Ammon's horn (tissue), 1 donor: Measurements from ENCODE around the gene ZNF516.
A peak's percentile ranks its signal among the peaks of the same experiment; 100 is the strongest.

Experiments used
- DNase-seq: peaks from one replicate; pipeline ENCODE4 v3.0.0-alpha.2; 2016; ENCODE audit warnings: low spot score

ZNF516 gene

GRCh38 chr18:76441668-76442412 is 53.2 kb downstream of the ZNF516 start:
- no peak for DNase-seq

DNA sequence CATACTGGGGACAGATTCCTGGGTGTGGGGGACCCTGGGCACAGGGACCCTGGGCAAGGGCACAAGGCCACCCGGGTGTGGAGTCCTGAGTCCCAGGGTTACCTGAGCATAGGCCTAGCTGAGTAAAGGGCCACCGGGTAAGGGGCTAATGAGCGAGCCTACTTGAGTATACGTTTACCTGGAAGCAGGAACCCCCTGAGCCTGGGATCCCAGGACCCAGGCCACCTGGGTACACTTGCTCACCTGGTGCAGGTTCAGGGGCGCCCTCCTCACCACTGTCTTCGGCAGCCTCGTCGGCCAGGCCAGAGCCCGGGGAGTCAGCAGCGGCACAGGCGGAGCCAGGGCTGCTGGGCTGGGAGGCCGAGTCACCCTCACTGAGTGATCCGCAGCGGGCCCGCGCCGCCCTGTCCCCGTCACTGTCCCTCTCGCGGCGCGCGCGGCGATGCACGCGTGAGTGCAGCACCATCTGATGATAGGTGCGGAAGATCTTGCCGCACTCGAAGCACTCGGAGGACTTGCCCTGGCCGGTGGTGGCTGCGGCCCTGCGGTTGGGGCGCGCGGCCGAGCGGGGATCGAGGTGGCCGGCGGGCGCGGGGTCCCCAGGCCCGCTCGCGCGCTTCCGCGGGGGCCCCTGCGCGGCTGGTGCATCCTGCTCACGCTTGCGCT is 53.9 kb downstream of the ZNF516 start:
- no peak for DNase-seq

DNA sequence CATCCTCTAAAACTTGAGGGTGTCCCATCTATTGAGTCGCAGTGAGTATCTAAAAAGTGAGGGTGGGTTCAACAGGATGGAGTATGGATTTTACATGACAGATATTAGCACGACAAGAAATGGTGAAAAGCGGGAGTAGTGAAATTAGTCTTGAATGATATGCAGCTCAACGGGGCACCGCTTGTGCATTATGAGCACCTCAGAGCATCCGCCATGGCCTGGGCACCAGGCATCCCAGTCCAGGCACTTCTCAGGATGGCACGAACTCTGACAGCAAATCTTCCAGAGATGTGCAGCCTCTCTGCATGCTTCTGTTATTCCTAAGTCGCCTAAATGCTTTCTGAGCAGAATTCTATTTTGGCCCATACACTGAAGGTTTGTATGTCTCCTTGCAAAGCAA is 57.1 kb downstream of the ZNF516 start:
- DNase-seq, result no peak

- no peak for DNase-seq
Observed at GRCh38 chr18:76437011-76437410, 58.0 kb downstream of the ZNF516 start.

GRCh38 chr18:76436342-76436741 is 58.7 kb downstream of the ZNF516 start:
- no peak for DNase-seq

DNA sequence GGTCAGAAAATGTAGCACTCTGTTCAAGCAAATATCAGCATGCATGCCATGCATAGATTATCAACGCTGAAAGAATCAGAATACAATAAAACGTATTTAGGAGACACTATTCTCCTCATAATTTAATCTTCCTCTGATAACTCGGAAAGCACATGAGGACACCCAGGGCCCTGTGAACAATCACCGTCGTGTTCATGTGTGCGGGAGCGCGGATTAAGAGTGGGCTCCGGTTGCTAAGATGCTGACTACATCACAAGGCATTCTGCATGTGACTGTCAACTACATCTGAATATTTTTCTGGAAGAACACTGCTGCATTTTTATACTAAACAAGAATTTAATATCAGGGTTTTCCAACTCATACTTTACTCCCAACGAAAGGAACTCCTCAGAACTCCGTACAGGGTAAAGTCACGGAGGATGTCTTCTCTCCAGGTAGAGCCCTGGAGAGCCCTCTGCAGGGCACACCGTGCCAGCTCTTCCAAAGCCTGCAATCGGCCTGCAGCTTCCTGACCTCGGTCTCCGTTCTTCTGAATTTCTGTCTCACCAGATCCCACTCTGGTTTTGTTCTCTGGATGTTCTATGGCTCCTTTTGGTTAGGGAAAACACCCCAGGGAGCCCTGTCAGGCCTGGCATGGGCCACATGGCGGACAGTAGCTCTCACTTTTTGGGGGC is 59.6 kb downstream of the ZNF516 start:
- no peak for DNase-seq

DNA sequence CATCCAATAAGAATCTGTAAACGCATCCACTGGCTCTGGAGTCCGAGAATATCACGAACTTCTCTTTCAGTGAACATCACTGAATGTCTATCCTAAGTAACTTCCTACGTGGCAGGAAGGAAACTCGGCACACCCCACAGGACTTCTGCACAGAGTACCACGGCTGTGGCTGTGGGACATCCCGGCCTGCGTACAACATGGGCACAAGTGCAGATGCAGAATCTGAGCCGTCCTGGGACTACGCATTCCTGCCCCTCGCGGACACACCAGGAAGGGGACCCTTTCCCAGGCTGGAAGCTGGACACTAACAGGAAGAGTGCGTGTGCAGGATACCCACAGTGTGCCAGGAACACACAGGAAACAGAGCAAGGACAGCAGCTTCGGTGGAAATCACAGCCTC is 60.6 kb downstream of the ZNF516 start:
- no peak for DNase-seq

GRCh38 chr18:76433788-76434187 is 61.3 kb downstream of the ZNF516 start:
- DNase-seq, result no peak

GRCh38 chr18:76432970-76433767 is 61.9 kb downstream of the ZNF516 start:
- no peak for DNase-seq

DNA sequence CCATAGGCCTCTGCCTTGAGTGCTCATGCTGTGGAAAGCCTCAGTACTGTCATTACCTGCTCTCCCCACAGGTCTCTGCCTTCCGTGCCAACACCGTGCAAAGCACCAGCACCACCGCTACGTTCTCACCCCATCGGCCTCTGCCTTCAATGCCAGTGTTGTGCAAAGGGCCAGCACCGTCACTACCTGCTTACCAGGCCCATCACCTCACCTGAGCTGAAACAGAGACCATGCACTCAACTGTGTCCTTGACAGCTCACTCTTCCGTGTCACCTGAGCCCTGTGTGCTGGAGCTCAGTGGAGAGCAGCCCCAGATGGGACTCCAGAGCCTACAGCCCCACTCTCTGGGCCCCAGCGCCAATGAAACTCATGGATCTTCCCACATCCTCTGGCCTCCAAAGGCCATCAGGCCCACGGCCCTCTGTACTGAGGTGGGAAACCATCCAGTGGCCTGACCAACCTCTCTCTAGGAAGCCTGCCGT is 62.7 kb downstream of the ZNF516 start:
- no peak for DNase-seq

DNA sequence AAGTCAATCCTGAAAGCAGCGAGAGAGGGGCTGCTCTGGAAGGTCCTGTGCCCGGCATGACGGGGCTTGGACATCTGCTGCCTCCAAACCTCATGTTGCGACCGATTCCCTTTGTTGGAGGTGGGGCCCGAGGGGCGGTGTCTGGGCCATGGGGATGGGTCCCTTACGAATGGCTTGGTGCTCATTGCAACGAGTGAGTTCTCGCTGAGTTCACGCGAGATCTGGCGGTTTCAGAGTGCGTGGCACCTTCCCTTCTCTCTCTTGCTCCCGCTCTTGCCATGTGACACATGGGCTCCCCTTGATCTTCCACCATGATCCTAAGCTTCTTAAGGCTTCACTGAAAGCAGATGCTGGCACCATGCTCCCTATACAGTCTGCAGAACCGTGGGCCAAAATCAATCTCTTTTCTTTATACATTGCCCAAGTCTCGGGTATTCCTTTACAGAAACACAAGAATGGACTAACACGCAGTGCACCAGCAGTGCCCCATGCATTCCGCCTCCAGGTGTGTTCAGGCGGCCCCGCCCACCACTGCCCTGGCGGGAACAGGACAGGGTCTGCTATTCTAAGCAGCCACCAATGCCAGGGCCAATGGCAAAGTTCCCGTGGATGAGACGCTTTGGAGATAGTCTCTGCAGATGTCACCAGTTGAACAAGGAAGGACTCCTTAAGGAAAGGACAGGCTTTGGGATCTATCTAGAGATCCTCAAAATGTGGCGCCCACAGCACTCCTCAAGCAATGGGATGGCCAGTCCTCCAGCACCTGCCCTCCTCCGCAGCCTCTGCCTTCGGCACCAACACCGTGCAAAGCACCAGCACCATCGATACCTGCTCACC is 63.4 kb downstream of the ZNF516 start:
- DNase-seq, result no peak

DNA sequence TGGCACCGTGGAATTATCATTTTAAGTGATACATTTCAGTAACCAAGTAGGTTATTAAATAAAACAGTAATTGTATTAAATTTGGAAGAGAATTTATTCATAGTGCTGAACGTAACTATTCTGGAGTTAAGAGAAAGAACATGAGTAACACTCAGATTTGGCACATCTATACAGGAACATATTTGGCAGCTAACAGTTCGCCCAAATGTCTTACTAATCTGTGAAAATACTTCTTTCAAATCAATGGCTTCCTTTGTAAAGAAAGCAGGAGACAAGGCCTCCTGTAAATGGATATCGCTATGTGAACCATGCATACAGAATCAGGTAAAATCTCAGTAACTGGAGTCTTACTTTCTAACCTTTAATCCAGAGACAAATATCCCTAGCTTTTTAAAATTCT is 64.4 kb downstream of the ZNF516 start:
- DNase-seq, result no peak

GRCh38 chr18:76429262-76430126 is 65.5 kb downstream of the ZNF516 start:
- peak; percentile 52 for DNase-seq

GRCh38 chr18:76428396-76429261 is 66.4 kb downstream of the ZNF516 start:
- DNase-seq, result no peak

DNA sequence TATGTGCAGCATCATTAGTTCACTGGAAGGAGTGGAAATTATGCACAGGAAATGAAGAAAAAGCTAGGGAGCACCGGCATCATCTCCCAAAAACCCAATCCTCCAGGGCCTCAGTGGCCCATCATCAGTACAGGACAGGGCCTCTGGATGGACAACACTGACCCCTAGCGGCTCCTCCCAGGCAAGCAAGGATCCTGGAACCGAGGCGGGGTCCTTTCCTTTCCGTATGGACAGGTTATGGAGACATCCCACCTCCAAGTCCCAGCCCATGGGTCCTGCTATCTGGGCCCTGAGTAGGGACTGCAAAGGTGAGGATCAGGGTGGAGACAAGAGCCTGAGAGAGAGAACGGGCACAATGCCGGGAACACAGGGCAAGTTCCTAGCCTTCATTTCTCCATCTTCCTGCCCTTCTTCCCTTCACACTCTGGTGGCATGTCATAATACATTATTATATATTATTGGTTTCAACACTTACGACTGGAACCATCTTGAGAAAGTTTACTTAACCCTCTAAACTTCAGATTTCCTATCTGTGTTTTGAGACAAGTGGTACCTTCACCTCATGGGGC is 68.2 kb downstream of the ZNF516 start:
- no peak for DNase-seq

DNA sequence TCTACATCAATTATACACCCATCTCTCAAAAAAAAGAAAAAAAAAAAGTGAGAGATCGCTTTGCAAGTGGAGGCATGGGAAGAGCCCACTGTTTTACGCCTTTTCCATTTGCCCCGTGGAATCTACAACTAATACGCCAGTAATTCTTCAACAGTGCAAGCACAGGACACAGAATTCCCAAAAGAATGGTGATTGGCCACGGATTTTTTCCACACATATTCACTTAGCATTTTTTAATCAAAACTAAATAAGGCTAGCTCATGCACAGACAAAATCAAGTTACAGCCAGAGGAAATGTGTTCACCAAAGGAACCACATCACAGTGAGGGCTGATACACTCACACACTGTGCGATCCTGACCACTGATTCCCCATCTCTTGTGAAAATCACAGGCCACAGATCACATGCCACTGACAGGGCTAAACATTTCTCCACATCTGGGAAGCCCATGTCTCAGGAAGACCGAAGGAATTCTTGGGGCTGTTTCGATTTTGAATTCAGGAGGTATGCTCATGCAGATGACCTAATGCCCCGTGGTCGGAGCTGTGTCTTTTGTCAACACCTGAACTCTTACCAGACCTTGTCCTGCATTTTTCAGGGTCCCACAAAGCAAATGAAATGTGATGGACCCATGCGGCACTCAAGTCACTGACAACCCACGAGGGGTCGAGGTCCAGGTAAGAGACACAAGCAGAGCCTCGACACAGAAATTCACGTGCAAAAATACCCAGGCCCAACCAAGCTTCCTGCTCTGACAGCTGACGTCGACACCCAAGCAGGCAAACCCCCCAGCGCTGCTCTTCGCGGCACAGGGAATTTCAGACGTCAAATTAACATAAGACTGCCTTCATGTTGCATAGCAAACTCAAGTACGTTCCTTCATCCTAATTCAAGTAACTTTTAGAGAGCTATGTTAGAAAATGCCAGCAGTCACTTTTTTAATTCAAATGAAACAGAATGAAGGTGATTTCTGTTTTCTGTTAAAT is 69.6 kb downstream of the ZNF516 start:
- no peak for DNase-seq

GRCh38 chr18:76422838-76423237 is 72.2 kb downstream of the ZNF516 start:
- no peak for DNase-seq

GRCh38 chr18:76422121-76422520 is 72.9 kb downstream of the ZNF516 start:
- DNase-seq, result no peak
